MM.1S (cell line): ENCODE results near the gene LPCAT3.

Experiments
- CTCF ChIP-seq: fragments of 300-600 bp; sonication (generic); IDR thresholded peaks from 2 replicates; pipeline ENCODE4 v1.5.1; 2016; ENCODE audit warnings: antibody characterized with exemption, low read length, mixed read lengths
- EZH2 ChIP-seq: fragments of 300-600 bp; sonication (generic); optimal IDR thresholded peaks from 2 replicates; pipeline ENCODE3; 2017; ENCODE audit warnings: low read depth, mild to moderate bottlenecking, antibody characterized with exemption, low read length, mixed read lengths
- EZH2phosphoT487 ChIP-seq: fragments of 300-600 bp; sonication (generic); IDR thresholded peaks from 2 replicates; pipeline ENCODE4 v1.6.1; 2018; ENCODE audit warnings: antibody characterized with exemption, low read length

DNA sequence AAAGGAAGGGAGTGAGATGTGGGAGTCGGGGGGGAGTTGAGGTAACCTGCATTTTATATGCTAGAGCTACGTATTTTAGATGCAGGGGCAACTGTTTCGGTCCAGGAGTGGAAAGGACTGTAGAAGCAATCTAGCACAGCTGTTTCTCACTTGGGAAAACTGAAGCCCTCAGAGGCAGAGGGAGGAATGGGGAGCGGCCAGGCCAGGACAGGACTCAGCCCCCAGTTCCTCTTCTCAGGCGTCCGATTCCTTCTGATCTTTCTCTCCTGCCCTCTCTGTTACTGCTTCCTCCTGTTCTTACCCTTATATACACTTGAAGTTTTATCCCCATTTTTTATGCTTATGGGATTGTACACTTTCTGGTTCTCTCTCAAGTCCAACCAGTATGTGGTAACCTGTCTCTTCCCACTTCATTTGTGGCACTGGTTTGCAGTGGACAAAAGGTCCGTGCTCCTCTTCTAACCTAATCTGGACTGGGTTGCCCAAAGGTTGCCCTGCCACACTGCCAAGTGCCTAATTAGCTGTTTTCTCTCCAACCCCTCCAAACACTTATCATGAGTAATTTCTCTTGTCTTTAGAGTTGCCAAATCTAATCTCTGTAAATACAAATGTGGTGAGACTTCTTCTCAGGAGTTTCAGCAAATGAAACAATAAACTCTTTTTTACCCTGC, 16.2 kb downstream of the LPCAT3 start:
- TF ChIP-seq CTCF (no peak), EZH2 (no peak), EZH2phosphoT487 (no peak)
